Activated CD4-positive, alpha-beta memory T cell treated with anti-CD3 and anti-CD28 coated beads for 36 hours (primary cell): ENCODE results near the gene DZANK1. TPM values are rescaled to one million over a fixed set of nuclear protein-coding genes. Genes with fewer than 3 reads are reported as not detected.

Source experiments
- CTCF ChIA-PET: fragments of 350-600 bp; sonication (Branson Sonifier 250); formaldehyde crosslinking; loops from one replicate; lab custom pipeline; 2021; ENCODE audit warnings: antibody characterized with exemption, inconsistent platforms; lab: Charles Lee
- POLR2A ChIA-PET: fragments of 350-600 bp; sonication (Branson Sonifier 250); formaldehyde crosslinking; loops from one replicate; lab custom pipeline; 2021; ENCODE audit warnings: antibody characterized with exemption; lab: Charles Lee
- DNase-seq: peaks from one replicate; pipeline ENCODE4 v3.0.0-alpha.2; 2020
- H3K27ac Mint-ChIP-seq: one replicate; pipeline ENCODE4 v1.8.0; 2021; ENCODE audit warnings: mixed read lengths
- H3K27me3 Mint-ChIP-seq: one replicate; pipeline ENCODE4 v1.8.0; 2021; ENCODE audit warnings: mixed read lengths
- H3K36me3 Mint-ChIP-seq: one replicate; pipeline ENCODE4 v1.8.0; 2021; ENCODE audit warnings: mixed read lengths
- H3K4me1 Mint-ChIP-seq: one replicate; pipeline ENCODE4 v1.8.0; 2021; ENCODE audit warnings: low read depth, mixed read lengths
- H3K4me3 Mint-ChIP-seq: one replicate; pipeline ENCODE4 v1.8.0; 2021; ENCODE audit warnings: mild to moderate bottlenecking, mixed read lengths
- H3K9me3 Mint-ChIP-seq: one replicate; pipeline ENCODE4 v1.8.0; 2021; ENCODE audit warnings: mixed read lengths
- intact Hi-C: fragments of 100-400 bp; cut with micrococcal nuclease; formaldehyde crosslinking; loops from one replicate; pipeline ENCODE4 v1.15.1; 2023
- total RNA-seq, 2 experiments: library from RNA; stranded (reverse); gene quantifications; one replicate each; pipeline ENCODE4 v1.2.3, GENCODE V29; 2021

DZANK1 gene
- total RNA-seq, 2 experiments from 2014 or later = 1.4 to 1.6 TPM

DNA sequence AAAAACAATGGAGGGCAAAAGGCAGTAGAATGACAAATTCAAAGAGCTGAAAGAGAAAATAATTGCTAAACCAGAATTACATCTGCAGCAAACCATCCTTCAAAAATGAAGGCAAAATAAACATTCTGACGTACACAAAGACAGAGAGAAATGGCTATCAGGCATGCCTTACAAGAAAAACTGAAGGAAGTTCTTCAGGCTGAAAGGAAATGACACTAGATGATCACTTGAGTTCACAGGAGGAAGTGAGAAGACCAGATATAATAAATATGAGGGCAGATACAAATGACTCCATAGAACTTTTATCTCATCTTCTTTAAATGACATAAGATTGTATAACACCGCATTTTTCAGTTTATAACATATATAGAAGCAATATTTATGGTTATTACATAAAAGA lies 30.0 kb downstream of the DZANK1 start:
- CTCF ChIA-PET = no interaction called here
- H3K4me1 Mint-ChIP-seq = no peaks in the 10 kb centered on the region

DNA sequence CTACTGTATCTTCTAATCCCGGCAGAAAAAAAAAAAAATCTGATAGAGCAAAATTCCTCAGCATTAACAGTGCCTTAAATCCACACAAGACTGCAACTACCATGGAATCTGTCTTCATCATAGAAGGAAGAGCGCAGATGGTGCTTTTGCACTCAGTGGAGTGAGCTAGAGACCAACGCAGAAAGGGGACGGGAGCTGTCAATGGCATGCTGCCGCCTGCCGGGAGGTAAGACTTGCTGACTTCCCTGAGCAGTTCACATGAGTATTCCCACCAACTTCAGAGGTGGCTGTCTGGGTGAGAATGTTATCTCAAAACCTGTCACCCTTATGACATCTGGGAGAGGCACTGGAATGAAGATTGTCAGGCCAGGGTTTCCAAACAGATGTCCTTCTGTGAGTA lies 35.6 kb downstream of the DZANK1 start:
- no peak overlapping the region for H3K4me3 Mint-ChIP-seq
- no peaks in the 10 kb centered on the region for H3K4me1 Mint-ChIP-seq
- no peak for DNase-seq
- no peak overlapping the region for H3K27ac Mint-ChIP-seq
- no peaks in the 10 kb centered on the region for H3K9me3 Mint-ChIP-seq
- no peaks in the 10 kb centered on the region for H3K36me3 Mint-ChIP-seq
- POLR2A ChIA-PET = no interaction called here
- no peaks in the 10 kb centered on the region for H3K27me3 Mint-ChIP-seq
- intact Hi-C loops = no loop called here
- CTCF ChIA-PET = no interaction called here

More for the DNA sequence above, 30.0 kb downstream of the DZANK1 start:
- intact Hi-C loops = no loop called here
- H3K36me3 Mint-ChIP-seq = no peaks in the 10 kb centered on the region
- no peak for DNase-seq
- H3K4me3 Mint-ChIP-seq = no peak overlapping the region
- H3K9me3 Mint-ChIP-seq = no peaks in the 10 kb centered on the region
- no peak overlapping the region for H3K27ac Mint-ChIP-seq
- no peaks in the 10 kb centered on the region for H3K27me3 Mint-ChIP-seq
- POLR2A ChIA-PET = no interaction called here

DNA sequence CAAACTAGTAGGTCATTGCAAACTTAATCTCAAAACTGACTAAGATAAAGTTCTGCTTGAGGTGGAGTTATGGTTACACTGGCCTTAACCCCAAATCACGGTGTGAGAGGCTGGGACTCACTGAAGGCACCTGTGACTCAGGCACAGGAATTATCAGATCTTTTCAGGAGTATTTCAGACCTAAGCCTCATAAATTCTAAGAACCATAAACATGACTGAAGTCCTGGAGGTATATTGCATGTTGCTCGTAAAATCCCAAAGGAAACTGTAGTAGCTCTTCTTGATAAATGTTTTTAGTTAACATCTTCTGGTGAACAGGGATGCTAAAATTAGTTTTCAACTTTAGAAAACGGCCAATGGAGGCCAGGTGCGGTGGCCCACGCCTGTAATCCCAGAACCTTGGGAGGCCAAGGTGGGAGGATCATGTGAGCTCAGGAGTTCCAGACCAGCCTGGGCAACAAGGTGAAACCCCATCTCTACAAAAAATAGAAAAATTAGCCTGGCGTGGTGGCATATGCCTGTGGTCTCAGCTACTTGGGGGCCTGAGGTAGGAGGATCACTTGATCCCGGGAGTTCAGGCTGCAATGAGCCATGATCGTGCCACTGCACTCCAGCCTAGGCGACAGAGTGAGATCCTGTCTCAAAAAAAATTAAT lies 36.5 kb downstream of the DZANK1 start:
- no peaks in the 10 kb centered on the region for H3K36me3 Mint-ChIP-seq
- no peak overlapping the region for H3K27ac Mint-ChIP-seq
- DNase-seq = no peak
- CTCF ChIA-PET = no interaction called here
- intact Hi-C loops = no loop called here
- no peaks in the 10 kb centered on the region for H3K27me3 Mint-ChIP-seq
- no peaks in the 10 kb centered on the region for H3K4me1 Mint-ChIP-seq
- no peak overlapping the region for H3K4me3 Mint-ChIP-seq
- H3K9me3 Mint-ChIP-seq = no peaks in the 10 kb centered on the region
- POLR2A ChIA-PET = no interaction called here

DNA sequence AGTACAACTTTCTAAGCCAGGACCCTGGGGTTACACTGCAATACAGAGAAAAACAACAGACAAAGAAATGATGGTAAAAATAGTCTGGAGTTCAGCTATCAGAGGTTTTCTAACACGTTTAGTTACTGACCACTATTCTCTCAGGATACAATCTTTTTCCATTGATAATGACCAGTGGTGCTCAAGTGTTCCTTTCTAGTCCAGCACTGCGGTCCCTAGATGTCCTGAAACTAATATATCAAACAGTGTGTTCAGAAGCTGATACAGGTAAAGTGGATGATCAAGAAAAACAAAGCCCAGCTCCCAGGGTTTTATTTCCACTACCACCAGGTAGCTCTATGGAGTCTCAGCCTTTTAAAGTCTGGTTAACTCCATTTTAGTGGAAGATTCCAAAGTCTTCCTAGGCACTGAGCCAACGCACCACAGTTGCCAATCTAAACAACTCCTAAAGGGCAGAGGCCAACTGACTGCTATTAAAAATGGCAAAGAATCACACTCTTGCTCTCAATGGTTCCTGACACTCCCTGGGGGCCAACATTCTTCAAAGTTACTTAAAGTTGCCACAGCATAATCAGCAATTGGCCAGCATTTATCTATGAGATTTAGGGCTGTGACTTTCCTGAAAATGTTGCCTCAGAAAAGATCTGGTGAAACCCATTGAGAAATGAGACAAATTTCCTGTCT lies 38.2 kb downstream of the DZANK1 start:
- no peaks in the 10 kb centered on the region for H3K9me3 Mint-ChIP-seq
- ChIA-PET POLR2A (interaction anchor here (0.7 kb wide), 1 partner anchor 31 kb away, joined by 5 read pairs; no protein-coding TSS in a partner anchor), CTCF (no interaction called here)
- H3K27me3 Mint-ChIP-seq = no peaks in the 10 kb centered on the region
- H3K4me1 Mint-ChIP-seq = no peaks in the 10 kb centered on the region
- no peaks in the 10 kb centered on the region for H3K36me3 Mint-ChIP-seq
- DNase-seq = no peak
- H3K27ac Mint-ChIP-seq = no peak overlapping the region
- intact Hi-C loops = no loop called here
- H3K4me3 Mint-ChIP-seq = no peak overlapping the region

DNA sequence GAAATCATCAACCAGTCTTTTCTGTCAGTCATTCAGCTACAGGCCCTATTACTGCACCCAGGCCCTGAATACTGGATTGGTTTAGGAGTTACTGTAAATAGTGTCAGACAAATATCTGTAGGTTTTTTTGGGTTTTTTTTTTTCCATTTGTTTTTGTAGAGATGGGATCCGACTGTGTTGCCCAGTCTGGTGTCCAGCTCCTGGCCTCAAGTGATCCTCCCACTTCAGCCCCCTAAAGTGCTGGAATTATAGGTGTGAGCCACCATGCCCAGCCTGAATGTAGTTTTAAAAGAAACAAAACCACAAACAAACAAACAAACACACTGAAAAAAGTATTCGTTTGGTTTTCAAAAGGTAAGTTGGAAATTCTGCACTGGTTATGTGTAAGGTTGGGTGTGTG lies 39.6 kb downstream of the DZANK1 start:
- Mint-ChIP-seq H3K9me3 (no peaks in the 10 kb centered on the region), H3K27me3 (no peaks in the 10 kb centered on the region), H3K4me1 (no peaks in the 10 kb centered on the region), H3K27ac (no peak overlapping the region), H3K36me3 (no peaks in the 10 kb centered on the region), H3K4me3 (no peak overlapping the region)
- POLR2A ChIA-PET = no interaction called here
- DNase-seq = no peak
- intact Hi-C loops = no loop called here
- CTCF ChIA-PET = no interaction called here

DNA sequence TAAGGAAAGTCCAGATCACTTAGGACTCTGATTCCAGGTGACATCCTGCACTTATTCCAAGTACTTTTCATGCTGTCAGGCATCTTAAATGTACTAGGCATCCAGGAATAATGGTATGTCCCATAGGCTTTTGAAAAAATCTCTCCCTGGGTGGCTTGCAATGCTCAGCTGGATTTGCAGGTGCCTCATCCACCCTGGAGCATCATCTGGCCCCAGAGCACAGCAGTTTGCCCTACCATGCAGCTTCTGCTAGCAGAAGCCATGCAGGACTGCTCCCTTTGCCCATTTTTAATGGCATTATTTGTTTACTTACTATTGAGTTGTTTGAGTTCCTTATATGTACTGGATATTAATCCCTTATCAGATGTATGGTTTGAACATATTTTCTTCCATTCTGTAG lies 45.2 kb downstream of the DZANK1 start:
- no peak overlapping the region for H3K27ac Mint-ChIP-seq
- POLR2A ChIA-PET = no interaction called here
- intact Hi-C loops = no loop called here
- no peak overlapping the region for H3K4me3 Mint-ChIP-seq
- DNase-seq = no peak
- H3K9me3 Mint-ChIP-seq = no peaks in the 10 kb centered on the region
- CTCF ChIA-PET = no interaction called here
- peaks cover 2% of the 10 kb centered on the region for H3K36me3 Mint-ChIP-seq
- H3K4me1 Mint-ChIP-seq = no peaks in the 10 kb centered on the region
- no peaks in the 10 kb centered on the region for H3K27me3 Mint-ChIP-seq

DNA sequence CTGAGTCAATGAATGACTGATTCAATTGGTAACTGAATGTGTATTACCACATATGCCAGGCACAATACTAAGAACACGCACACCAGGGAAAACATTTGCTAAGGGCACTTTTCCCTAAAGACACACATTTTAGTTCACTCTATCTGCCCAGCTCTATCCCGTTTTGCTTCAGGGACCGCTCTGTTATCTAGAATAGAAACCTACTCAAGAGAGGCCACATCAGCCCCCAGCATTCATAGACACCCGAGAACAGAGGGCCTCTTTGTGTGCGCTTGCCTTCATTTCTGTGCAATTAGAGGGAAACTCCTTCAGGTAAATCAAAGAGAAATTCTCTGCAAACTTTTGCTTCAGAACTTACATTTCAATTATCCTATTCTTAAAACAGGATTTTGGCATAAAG lies 50.3 kb downstream of the DZANK1 start:
- Mint-ChIP-seq H3K27me3 (no peaks in the 10 kb centered on the region), H3K9me3 (no peaks in the 10 kb centered on the region), H3K27ac (no peak overlapping the region), H3K4me1 (peaks cover 3% of the 10 kb centered on the region), H3K4me3 (no peak overlapping the region), H3K36me3 (no peaks in the 10 kb centered on the region)
- intact Hi-C loops = no loop called here
- ChIA-PET POLR2A (no interaction called here), CTCF (interaction anchor here (0.6 kb wide), 1 partner anchor 85 kb away, joined by 3 read pairs; no protein-coding TSS in a partner anchor)
- no peak for DNase-seq

DNA sequence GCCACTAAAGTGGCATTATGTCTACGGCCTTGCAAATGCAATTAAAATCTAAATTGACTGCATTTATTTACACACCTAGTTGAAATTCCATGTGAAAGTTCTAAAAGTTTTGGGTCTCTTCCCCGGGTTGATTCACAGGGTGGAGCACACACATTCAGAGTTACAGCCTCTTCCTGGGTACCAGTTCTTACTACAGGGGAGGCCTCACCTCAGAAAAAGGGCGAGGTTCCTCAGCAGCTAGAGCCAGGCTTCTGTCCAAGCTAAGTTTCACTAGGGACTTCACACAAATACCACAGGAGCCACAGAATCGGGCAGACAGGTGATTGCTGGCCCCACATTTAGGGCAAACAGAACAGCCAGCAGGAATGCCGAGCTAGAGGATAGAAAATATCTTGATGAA lies 52.7 kb downstream of the DZANK1 start:
- Mint-ChIP-seq H3K9me3 (no peaks in the 10 kb centered on the region), H3K36me3 (no peaks in the 10 kb centered on the region), H3K27ac (no peak overlapping the region), H3K4me3 (no peak overlapping the region), H3K27me3 (no peaks in the 10 kb centered on the region), H3K4me1 (peaks cover 3% of the 10 kb centered on the region)
- no peak for DNase-seq
- ChIA-PET POLR2A (no interaction called here), CTCF (interaction anchor here (0.6 to 1.6 kb wide), 8 partner anchors 16 to 1249 kb away, joined by 3 to 10 read pairs (median 4); partner anchors contain the start of genes RBBP9 and SEC23B)
- intact Hi-C loops = loop anchor here (5.0 kb wide), 1 partner anchor 378 kb away; no protein-coding TSS in a partner anchor

DNA sequence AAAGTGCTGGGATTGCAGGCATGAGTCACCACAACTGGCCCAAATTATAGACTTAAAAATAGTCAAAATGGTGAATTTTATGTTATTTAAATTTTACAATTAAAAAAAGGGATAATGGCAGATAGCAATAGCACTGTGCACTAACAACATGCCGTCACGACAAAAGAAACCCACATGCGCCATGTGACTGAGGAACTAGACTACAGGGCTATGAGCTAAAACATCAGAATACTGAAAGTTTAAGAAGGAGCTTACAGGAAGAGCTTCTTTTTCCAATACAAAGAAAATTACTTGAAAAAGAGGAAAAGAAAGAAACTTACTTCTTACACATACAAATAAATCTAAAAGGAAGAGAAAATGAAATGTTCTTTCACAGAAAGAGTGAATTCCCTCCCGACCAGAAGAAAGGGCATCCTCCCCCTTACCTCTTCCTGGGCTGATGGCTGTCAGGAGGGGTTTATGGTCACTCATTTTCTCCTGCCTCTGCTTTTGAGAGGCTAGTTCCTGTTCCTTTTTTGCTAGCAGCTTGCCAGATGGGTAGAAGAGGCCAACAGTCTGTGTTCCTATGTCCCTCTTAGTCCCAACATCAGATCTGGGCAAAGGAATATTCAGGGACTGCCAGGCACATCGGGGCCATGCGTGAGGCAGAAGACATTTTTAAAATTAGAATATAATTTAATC lies 54.5 kb downstream of the DZANK1 start:
- no peaks in the 10 kb centered on the region for H3K9me3 Mint-ChIP-seq
- intact Hi-C loops = loop anchor here (2.0 to 5.0 kb wide), 2 partner anchors 154 to 380 kb away; partner anchors contain the start of gene SMIM26
- DNase-seq = no peak
- POLR2A ChIA-PET = no interaction called here
- no peak overlapping the region for H3K4me3 Mint-ChIP-seq
- CTCF ChIA-PET = interaction anchor here (0.6 kb wide), 1 partner anchor 944 kb away, joined by 3 read pairs; no protein-coding TSS in a partner anchor
- no peak overlapping the region for H3K27ac Mint-ChIP-seq
- H3K36me3 Mint-ChIP-seq = no peaks in the 10 kb centered on the region
- H3K4me1 Mint-ChIP-seq = peaks cover 3% of the 10 kb centered on the region
- no peaks in the 10 kb centered on the region for H3K27me3 Mint-ChIP-seq

DNA sequence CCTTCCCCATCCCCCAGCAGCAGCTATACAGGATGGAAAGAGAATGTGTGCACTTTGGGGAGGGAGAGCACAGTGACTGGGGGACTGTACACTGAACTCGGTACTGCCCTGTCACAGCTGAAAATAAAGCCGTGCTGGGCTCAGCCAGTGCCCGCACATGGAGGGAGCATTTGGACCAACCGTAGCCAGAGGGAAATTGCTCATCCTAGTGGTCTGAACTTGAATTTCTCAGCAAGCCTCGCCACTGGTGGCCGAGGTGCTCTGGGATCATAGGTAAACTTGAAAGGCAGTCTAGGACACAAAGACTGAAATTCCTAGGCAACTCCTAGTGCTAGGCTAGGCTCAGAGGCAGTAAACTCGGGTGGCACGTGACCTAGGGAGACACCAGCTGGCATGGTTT lies 61.0 kb downstream of the DZANK1 start:
- no peak overlapping the region for H3K4me3 Mint-ChIP-seq
- H3K27ac Mint-ChIP-seq = no peak overlapping the region
- peaks cover 14% of the 10 kb centered on the region for H3K36me3 Mint-ChIP-seq
- H3K4me1 Mint-ChIP-seq = no peaks in the 10 kb centered on the region
- no peaks in the 10 kb centered on the region for H3K27me3 Mint-ChIP-seq
- ChIA-PET CTCF (no interaction called here), POLR2A (no interaction called here)
- no peaks in the 10 kb centered on the region for H3K9me3 Mint-ChIP-seq
- intact Hi-C loops = no loop called here
- DNase-seq = no peak

DNA sequence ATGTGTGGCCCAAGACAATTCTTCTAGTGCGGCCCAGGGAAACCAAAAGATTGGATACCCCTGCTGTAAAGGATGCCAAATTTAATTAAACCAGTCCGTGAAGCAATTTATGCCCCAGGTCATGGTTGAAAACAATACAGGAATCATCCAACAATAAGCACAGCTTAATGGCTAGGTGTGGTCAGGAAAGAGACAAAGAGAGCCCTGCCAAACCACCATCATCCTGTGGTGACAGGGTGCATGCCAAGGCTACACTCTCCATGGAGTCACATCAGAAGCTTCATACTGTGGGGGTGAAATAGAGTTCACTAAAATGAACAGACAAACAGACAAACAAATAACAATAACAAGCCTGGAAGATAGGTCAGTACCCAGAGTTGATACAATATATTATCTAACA lies 62.7 kb downstream of the DZANK1 start:
- H3K36me3 Mint-ChIP-seq = peaks cover 14% of the 10 kb centered on the region
- no peaks in the 10 kb centered on the region for H3K9me3 Mint-ChIP-seq
- ChIA-PET CTCF (interaction anchor here (0.6 kb wide), 1 partner anchor 43 kb away, joined by 3 read pairs; no protein-coding TSS in a partner anchor), POLR2A (no interaction called here)
- H3K27ac Mint-ChIP-seq = no peak overlapping the region
- no peaks in the 10 kb centered on the region for H3K27me3 Mint-ChIP-seq
- no peak overlapping the region for H3K4me3 Mint-ChIP-seq
- no peak for DNase-seq
- intact Hi-C loops = no loop called here
- H3K4me1 Mint-ChIP-seq = no peaks in the 10 kb centered on the region

DNA sequence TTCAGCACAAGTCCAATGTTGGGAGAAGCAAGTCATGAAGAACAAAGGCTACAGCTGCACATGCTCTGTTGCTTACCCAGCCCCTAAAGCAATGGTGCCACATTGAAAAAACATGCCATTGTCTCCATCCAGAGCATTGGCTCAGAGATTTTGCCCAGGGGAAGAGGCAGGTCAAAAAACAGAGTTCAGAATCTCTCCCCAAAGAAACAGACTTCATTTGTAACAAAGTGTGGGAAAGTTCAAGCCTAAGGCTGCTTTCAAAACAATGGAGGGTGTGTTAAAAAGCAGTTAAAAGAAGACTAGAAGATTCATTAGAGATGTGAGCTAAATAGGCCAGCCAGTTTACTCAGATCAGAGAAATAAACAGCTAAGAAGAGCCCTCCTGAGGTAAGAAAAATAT lies 63.6 kb downstream of the DZANK1 start:
- H3K36me3 Mint-ChIP-seq = peaks cover 16% of the 10 kb centered on the region
- no peak for DNase-seq
- no peaks in the 10 kb centered on the region for H3K27me3 Mint-ChIP-seq
- H3K4me1 Mint-ChIP-seq = no peaks in the 10 kb centered on the region
- no peak overlapping the region for H3K27ac Mint-ChIP-seq
- CTCF ChIA-PET = interaction anchor here (0.6 kb wide), 1 partner anchor 42 kb away, joined by 3 read pairs; no protein-coding TSS in a partner anchor
- POLR2A ChIA-PET = no interaction called here
- intact Hi-C loops = no loop called here
- no peaks in the 10 kb centered on the region for H3K9me3 Mint-ChIP-seq
- H3K4me3 Mint-ChIP-seq = no peak overlapping the region
